Subcutaneous adipose tissue (tissue), 4 donors: Measurements from ENCODE around the gene IKZF1. TPM values are rescaled to one million over a fixed set of nuclear protein-coding genes. Genes with fewer than 3 reads are reported as not detected.

ENCODE experiments used
- CTCF ChIP-seq: fragments of 450-650 bp; IDR thresholded peaks from one replicate; pipeline ENCODE4 v1.5.1; 2016; ENCODE audit warnings: low read depth, mild to moderate bottlenecking, control low read depth, antibody characterized with exemption, moderate library complexity
- total RNA-seq, 4 donors: library from RNA; depleted of rRNA; stranded (reverse); fragments of >200 nt; gene quantifications; one replicate each; pipeline ENCODE4 v1.1.0, GENCODE V29; 2016

Gene IKZF1
- total RNA-seq, 4 donors from 2014 or later = 10.0 to 49.3 (median 21.7) TPM

- TF ChIP-seq CTCF = no peak
Observed at GRCh38 chr7:50397320-50397970, 92.9 kb downstream of the IKZF1 start.

- no peak for TF ChIP-seq CTCF
Observed at GRCh38 chr7:50397971-50398324, 93.4 kb downstream of the IKZF1 start.

GRCh38 chr7:50399206-50399605 is 94.7 kb downstream of the IKZF1 start:
- TF ChIP-seq CTCF = no peak

- TF ChIP-seq CTCF = no peak
Observed at GRCh38 chr7:50399635-50400034, 95.1 kb downstream of the IKZF1 start.

GRCh38 chr7:50400114-50400513 is 95.6 kb downstream of the IKZF1 start:
- TF ChIP-seq CTCF = no peak

- TF ChIP-seq CTCF = no peak
Observed at GRCh38 chr7:50404392-50404791, 99.9 kb downstream of the IKZF1 start.

- no peak for TF ChIP-seq CTCF
Observed at GRCh38 chr7:50405221-50405620, 100.7 kb downstream of the IKZF1 start.
